ENCODE measurements around the gene ABHD5. TPM values are rescaled to one million over a fixed set of nuclear protein-coding genes. Genes with fewer than 3 reads are reported as not detected.
A peak's percentile ranks its signal among the peaks of the same experiment; 100 is the strongest.

ABHD5 gene
- total and polyA plus RNA-seq, 2 of the 13 experiments (the other 11 are each of a cell fraction or from before 2014, with no cell fraction given), result 4.5 to 13.3 TPM

DNA sequence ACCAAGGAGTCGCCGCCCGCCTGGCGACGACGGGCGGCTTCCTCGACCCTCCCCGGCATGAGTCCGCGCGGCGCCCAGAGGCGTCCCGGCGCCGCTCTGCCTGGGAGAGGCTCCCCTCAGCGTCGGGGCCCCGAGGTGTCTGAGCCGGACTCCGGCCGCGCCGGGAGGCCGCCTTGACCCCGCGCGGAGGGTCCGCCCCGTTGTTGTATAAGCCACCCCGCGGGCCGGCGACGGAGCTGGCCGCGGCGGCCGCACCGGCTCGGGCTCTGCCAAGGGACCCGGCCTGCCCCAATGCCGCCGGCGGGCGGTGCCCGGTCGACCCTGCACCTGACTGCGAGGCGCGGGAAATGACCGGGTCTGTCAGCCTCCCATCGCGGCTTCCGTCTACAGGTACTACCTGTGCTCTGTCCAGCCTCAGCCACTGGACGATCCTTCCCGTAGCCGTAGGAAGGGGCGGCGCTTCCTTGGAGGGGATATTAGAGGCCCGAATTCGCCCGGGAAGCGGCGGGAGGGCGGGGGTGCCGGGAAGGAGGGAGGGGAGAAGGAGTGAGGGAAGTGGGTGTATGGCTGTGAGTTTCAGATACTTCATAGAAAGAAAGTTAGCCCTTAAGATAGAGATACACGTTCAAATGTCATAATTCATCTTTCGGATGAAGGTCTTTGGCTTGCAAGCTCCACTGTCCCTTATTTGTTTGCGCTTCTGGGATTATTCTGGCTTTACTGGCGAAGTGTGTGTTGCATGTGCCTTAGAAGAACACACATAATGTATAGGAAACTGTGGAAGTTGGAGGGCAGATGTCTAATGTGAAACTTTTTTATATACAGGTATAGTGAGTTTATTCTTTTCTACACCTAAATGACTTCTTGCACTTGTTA, 620 bp downstream of the ABHD5 start (continued):
- no peak for TF ChIP-seq ZFAT (CRISPR knock-in tag; conservative IDR thresholded peaks at IDR 0.05)
- TF ChIP-seq ATF7 (IDR thresholded peaks at IDR 0.05), result no peak
- no peak for TF ChIP-seq ATF7 (CRISPR knock-in tag; IDR thresholded peaks at IDR 0.05)
- no peak for TF ChIP-seq MXD1 (CRISPR knock-in tag; IDR thresholded peaks at IDR 0.05)
- TF ChIP-seq ZMYM3 (CRISPR knock-in tag; IDR thresholded peaks at IDR 0.05), result no peak
- TF ChIP-seq SATB2 (CRISPR knock-in tag; IDR thresholded peaks at IDR 0.05), result no peak
- no peak for TF ChIP-seq PLRG1 (conservative IDR thresholded peaks at IDR 0.05)
- TF ChIP-seq SNAPC4 (CRISPR knock-in tag; IDR thresholded peaks at IDR 0.05), result no peak
- TF ChIP-seq ZNF768 (CRISPR knock-in tag; IDR thresholded peaks at IDR 0.05), result no peak
- TF ChIP-seq TBL1XR1 (IDR thresholded peaks at IDR 0.05; ENCODE audit: borderline replicate concordance, low read length, partially characterized antibody), result peak; percentile 2
- TF ChIP-seq ZFP37 (CRISPR knock-in tag; IDR thresholded peaks at IDR 0.05; ENCODE audit: borderline replicate concordance), result no peak
- TF ChIP-seq ZNF142 (CRISPR knock-in tag; IDR thresholded peaks at IDR 0.05), result no peak
- TF ChIP-seq MTA3 (CRISPR knock-in tag; IDR thresholded peaks at IDR 0.05), result no peak
- TF ChIP-seq, protein P1, sequence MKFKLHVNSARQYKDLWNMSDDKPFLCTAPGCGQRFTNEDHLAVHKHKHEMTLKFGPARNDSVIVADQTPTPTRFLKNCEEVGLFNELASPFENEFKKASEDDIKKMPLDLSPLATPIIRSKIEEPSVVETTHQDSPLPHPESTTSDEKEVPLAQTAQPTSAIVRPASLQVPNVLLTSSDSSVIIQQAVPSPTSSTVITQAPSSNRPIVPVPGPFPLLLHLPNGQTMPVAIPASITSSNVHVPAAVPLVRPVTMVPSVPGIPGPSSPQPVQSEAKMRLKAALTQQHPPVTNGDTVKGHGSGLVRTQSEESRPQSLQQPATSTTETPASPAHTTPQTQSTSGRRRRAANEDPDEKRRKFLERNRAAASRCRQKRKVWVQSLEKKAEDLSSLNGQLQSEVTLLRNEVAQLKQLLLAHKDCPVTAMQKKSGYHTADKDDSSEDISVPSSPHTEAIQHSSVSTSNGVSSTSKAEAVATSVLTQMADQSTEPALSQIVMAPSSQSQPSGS (CRISPR knock-in tag; IDR thresholded peaks at IDR 0.05), result no peak
- TF ChIP-seq, protein P2, sequence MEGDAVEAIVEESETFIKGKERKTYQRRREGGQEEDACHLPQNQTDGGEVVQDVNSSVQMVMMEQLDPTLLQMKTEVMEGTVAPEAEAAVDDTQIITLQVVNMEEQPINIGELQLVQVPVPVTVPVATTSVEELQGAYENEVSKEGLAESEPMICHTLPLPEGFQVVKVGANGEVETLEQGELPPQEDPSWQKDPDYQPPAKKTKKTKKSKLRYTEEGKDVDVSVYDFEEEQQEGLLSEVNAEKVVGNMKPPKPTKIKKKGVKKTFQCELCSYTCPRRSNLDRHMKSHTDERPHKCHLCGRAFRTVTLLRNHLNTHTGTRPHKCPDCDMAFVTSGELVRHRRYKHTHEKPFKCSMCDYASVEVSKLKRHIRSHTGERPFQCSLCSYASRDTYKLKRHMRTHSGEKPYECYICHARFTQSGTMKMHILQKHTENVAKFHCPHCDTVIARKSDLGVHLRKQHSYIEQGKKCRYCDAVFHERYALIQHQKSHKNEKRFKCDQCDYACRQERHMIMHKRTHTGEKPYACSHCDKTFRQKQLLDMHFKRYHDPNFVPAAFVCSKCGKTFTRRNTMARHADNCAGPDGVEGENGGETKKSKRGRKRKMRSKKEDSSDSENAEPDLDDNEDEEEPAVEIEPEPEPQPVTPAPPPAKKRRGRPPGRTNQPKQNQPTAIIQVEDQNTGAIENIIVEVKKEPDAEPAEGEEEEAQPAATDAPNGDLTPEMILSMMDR (CRISPR knock-in tag; IDR thresholded peaks at IDR 0.05), result no peak

All from HepG2 (cell line).